ENCODE results near the gene UCN.

- no peak for TF ChIP-seq SUZ12 (IDR thresholded peaks at IDR 0.05; ENCODE audit: extremely low read depth, insufficient read depth, insufficient read length)
- no peak for TF ChIP-seq YY1 (IDR thresholded peaks at IDR 0.05; ENCODE audit: insufficient read depth, insufficient read length)
Observed at GRCh38 chr2:27324720-27325119, 16.5 kb upstream of the UCN start.

Data from NT2/D1 (cell line).